Measurements from ENCODE around the gene CEACAM7. TPM values are rescaled to one million over a fixed set of nuclear protein-coding genes. Genes with fewer than 3 reads are reported as not detected.
"Not testable (repeated sequence)": the region's sequence is repeated elsewhere in the genome, so short reads cannot be mapped to it uniquely, and the experiment has no call there.

Gene CEACAM7
- total RNA-seq, 1 donor from 2014 or later = not detected

- H3K9me3 Mint-ChIP-seq; intact Hi-C loops (cut with micrococcal nuclease); H3K4me1 Mint-ChIP-seq; H3K27ac Mint-ChIP-seq; H3K4me3 Mint-ChIP-seq; H3K36me3 Mint-ChIP-seq (ENCODE audit: low read depth): not testable (repeated sequence)
- DNase-seq = peak; percentile 63
- H3K27me3 Mint-ChIP-seq = peaks cover 61% of the 10 kb centered on the region
Observed at GRCh38 chr19:41656756-41657155, 31.3 kb downstream of the CEACAM7 start.

DNA sequence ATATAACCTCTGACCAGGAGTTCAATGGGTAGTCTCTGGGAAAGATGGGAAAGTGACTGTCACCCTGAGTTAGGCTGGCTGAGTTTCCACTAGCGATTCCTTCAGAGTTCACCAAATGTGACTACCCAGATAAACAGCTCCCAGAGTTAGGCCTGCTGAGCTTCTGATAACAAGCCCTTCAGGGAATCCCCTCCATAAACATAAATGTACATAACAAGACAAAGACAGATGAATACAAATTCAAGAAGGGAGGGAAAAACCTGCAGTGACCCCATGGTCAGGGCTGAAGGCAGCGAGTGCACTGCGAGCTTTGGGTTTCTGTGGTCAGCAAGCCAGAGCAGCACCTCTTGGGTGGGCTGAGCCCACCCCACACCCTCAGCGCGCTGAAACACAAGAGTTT is 35.8 kb downstream of the CEACAM7 start:
- no peak for DNase-seq
- Mint-ChIP-seq H3K27ac (no peak overlapping the region), H3K36me3 (ENCODE audit: low read depth) (no peaks in the 10 kb centered on the region), H3K9me3 (no peaks in the 10 kb centered on the region), H3K27me3 (peaks cover 49% of the 10 kb centered on the region), H3K4me3 (no peak overlapping the region), H3K4me1 (peaks cover 2% of the 10 kb centered on the region)
- intact Hi-C loops (cut with micrococcal nuclease) = no loop called here

DNA sequence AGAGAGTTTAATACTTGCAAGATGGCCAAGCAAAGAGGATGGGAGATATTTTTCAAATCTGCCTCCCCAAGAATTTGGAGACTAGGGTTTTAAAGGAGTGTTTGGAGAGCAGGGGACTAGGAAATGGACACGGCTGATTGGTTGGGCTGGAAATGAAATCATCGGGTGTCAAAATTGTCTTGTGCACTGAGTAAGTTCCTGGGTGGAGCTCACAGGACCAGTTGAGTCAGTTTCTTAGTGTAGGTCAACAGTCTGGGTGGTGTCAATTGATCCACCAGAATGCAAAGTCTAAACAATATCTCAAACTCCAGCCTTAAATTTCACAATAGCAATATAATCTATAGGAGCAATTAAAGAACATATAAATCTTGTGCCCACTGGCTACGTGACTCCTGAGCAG is 38.2 kb downstream of the CEACAM7 start:
- no peaks in the 10 kb centered on the region for H3K4me1 Mint-ChIP-seq
- H3K27me3 Mint-ChIP-seq = peaks cover 41% of the 10 kb centered on the region
- no peaks in the 10 kb centered on the region for H3K36me3 Mint-ChIP-seq (ENCODE audit: low read depth)
- H3K9me3 Mint-ChIP-seq = no peaks in the 10 kb centered on the region
- no peak overlapping the region for H3K27ac Mint-ChIP-seq
- H3K4me3 Mint-ChIP-seq = no peak overlapping the region
- intact Hi-C loops (cut with micrococcal nuclease) = no loop called here
- no peak for DNase-seq

- intact Hi-C loops (cut with micrococcal nuclease) = no loop called here
- Mint-ChIP-seq H3K36me3 (ENCODE audit: low read depth) (no peaks in the 10 kb centered on the region), H3K9me3 (no peaks in the 10 kb centered on the region), H3K4me1 (no peaks in the 10 kb centered on the region), H3K27ac (no peak overlapping the region), H3K27me3 (peaks cover 27% of the 10 kb centered on the region), H3K4me3 (no peak overlapping the region)
- peak; percentile 79 for DNase-seq
Observed at GRCh38 chr19:41646589-41647204, 41.4 kb downstream of the CEACAM7 start.

GRCh38 chr19:41641879-41642485 is 46.1 kb downstream of the CEACAM7 start:
- H3K36me3 Mint-ChIP-seq (ENCODE audit: low read depth) = no peaks in the 10 kb centered on the region
- peak; percentile 90 for DNase-seq
- no peak overlapping the region for H3K27ac Mint-ChIP-seq
- H3K4me3 Mint-ChIP-seq = no peak overlapping the region
- peaks cover 5% of the 10 kb centered on the region for H3K27me3 Mint-ChIP-seq
- no peaks in the 10 kb centered on the region for H3K4me1 Mint-ChIP-seq
- intact Hi-C loops (cut with micrococcal nuclease) = loop anchor here (5.0 kb wide), 2 partner anchors 50 to 105 kb away; no protein-coding TSS in a partner anchor
- H3K9me3 Mint-ChIP-seq = no peaks in the 10 kb centered on the region

GRCh38 chr19:41638641-41639081 is 49.4 kb downstream of the CEACAM7 start:
- H3K9me3 Mint-ChIP-seq = no peaks in the 10 kb centered on the region
- H3K27ac Mint-ChIP-seq = no peak overlapping the region
- H3K36me3 Mint-ChIP-seq (ENCODE audit: low read depth) = no peaks in the 10 kb centered on the region
- H3K27me3 Mint-ChIP-seq = peaks cover 19% of the 10 kb centered on the region
- H3K4me1 Mint-ChIP-seq = no peaks in the 10 kb centered on the region
- DNase-seq = no peak
- intact Hi-C loops (cut with micrococcal nuclease) = no loop called here
- H3K4me3 Mint-ChIP-seq = no peak overlapping the region

- no peak for DNase-seq
- Mint-ChIP-seq H3K36me3 (ENCODE audit: low read depth) (no peaks in the 10 kb centered on the region), H3K9me3 (no peaks in the 10 kb centered on the region), H3K4me1 (no peaks in the 10 kb centered on the region), H3K4me3 (no peak overlapping the region), H3K27ac (no peak overlapping the region), H3K27me3 (peaks cover 20% of the 10 kb centered on the region)
- intact Hi-C loops (cut with micrococcal nuclease) = no loop called here
Observed at GRCh38 chr19:41637484-41637883, 50.6 kb downstream of the CEACAM7 start.

GRCh38 chr19:41627966-41628675 is 59.9 kb downstream of the CEACAM7 start:
- Mint-ChIP-seq H3K9me3 (peaks cover 9% of the 10 kb centered on the region), H3K4me1 (no peaks in the 10 kb centered on the region), H3K4me3 (no peak overlapping the region), H3K27me3 (peaks cover 11% of the 10 kb centered on the region), H3K36me3 (ENCODE audit: low read depth) (peaks cover 2% of the 10 kb centered on the region), H3K27ac (no peak overlapping the region)
- intact Hi-C loops (cut with micrococcal nuclease) = no loop called here
- DNase-seq = no peak

GRCh38 chr19:41626877-41627276 is 61.2 kb downstream of the CEACAM7 start, which contains the start of gene CEACAM4:
Gene CEACAM4 (minus strand): TSS chr19:41627074. CDS start chr19:41626963, 111 bp downstream.
- H3K4me1 Mint-ChIP-seq = no peaks in the 10 kb centered on the region
- DNase-seq = no peak
- H3K4me3 Mint-ChIP-seq = no peak within 1 kb of the TSS
- H3K27me3 Mint-ChIP-seq = peaks cover 11% of the 10 kb centered on the region
- peaks cover 9% of the 10 kb centered on the region for H3K9me3 Mint-ChIP-seq
- H3K36me3 Mint-ChIP-seq (ENCODE audit: low read depth) = peaks cover 2% of the 10 kb centered on the region
- intact Hi-C loops (cut with micrococcal nuclease) = no loop called here
- H3K27ac Mint-ChIP-seq = no peak within 1 kb of the TSS

GRCh38 chr19:41626278-41626677 is 61.8 kb downstream of the CEACAM7 start:
- Mint-ChIP-seq H3K4me3 (no peak overlapping the region), H3K9me3 (peaks cover 5% of the 10 kb centered on the region), H3K36me3 (ENCODE audit: low read depth) (peaks cover 2% of the 10 kb centered on the region), H3K4me1 (no peaks in the 10 kb centered on the region), H3K27me3 (peaks cover 11% of the 10 kb centered on the region), H3K27ac (no peak overlapping the region)
- no peak for DNase-seq
- intact Hi-C loops (cut with micrococcal nuclease) = no loop called here

DNA sequence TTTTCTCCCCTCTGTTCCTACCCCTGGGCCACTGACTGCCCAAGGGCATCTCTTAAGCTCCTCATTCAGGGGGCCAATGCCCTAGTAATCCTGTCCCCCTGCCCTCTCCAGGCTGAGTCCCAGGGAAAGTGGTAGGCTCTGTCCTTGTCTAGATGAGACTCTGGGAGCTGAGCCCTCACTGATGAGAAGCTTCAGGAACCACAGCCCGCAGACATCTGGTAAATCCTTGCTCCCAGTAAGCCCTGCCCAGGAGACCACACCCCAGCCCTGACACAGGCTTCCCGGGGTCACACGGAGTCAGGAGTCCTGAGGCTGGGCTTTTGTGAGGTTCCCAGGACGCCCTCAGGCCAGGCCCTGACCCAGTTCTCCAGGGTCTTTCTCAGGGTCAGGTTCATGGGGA is 63.1 kb downstream of the CEACAM7 start:
- no peak overlapping the region for H3K4me3 Mint-ChIP-seq
- DNase-seq = no peak
- no peak overlapping the region for H3K27ac Mint-ChIP-seq
- no peaks in the 10 kb centered on the region for H3K36me3 Mint-ChIP-seq (ENCODE audit: low read depth)
- H3K4me1 Mint-ChIP-seq = no peaks in the 10 kb centered on the region
- H3K9me3 Mint-ChIP-seq = peaks cover under 1% of the 10 kb centered on the region
- intact Hi-C loops (cut with micrococcal nuclease) = no loop called here
- peaks cover 11% of the 10 kb centered on the region for H3K27me3 Mint-ChIP-seq

DNA sequence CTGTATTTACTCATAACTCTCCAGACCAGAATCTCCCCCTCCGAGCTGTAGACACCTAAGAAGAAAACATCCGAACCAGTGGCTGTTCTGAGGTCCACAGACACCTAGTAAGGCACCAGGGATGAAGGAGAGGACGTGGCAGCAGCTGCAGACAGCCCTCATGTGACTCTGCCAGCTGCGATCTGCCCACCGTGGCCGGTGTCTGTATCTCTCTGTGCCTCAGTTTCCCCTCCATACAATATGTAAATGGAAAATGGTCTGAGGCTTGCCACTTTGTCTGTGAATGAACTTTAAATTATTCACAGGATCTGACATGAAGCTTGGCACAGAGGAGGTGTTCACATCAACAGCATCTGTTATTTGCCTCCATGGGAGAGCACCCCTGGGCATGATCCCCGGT is 63.6 kb downstream of the CEACAM7 start:
- Mint-ChIP-seq H3K27me3 (peaks cover 11% of the 10 kb centered on the region), H3K4me1 (no peaks in the 10 kb centered on the region), H3K27ac (no peak overlapping the region), H3K36me3 (ENCODE audit: low read depth) (no peaks in the 10 kb centered on the region), H3K4me3 (no peak overlapping the region), H3K9me3 (no peaks in the 10 kb centered on the region)
- DNase-seq = no peak
- intact Hi-C loops (cut with micrococcal nuclease) = no loop called here

DNA sequence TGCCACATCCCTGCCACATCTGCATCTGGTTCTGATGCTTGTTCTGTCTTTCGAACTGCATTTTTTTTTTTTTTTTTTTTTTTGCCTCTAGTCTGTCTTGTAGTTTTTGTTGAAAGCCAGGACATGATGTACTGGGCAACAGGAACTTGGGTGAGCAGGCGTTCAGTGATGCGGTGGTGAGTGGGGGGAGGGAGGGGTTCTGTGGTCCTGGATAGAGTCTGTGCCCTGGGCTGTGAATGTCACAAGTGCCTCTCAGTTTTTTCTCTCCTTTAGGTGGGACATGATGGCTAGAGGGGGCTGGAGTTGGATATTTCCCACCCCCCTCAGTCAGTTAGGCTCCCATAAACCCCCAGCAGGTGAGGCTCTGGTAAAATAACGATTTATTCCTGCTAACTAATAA is 64.7 kb downstream of the CEACAM7 start:
- no peak for DNase-seq
- H3K4me3 Mint-ChIP-seq = no peak overlapping the region
- no peak overlapping the region for H3K27ac Mint-ChIP-seq
- H3K9me3 Mint-ChIP-seq = no peaks in the 10 kb centered on the region
- no peaks in the 10 kb centered on the region for H3K36me3 Mint-ChIP-seq (ENCODE audit: low read depth)
- intact Hi-C loops (cut with micrococcal nuclease) = no loop called here
- H3K27me3 Mint-ChIP-seq = peaks cover 7% of the 10 kb centered on the region
- no peaks in the 10 kb centered on the region for H3K4me1 Mint-ChIP-seq

Measured in activated CD4-positive, alpha-beta T cell treated with anti-CD3 and anti-CD28 coated beads, Interleukin-2, amount 10 ng/mL, durations not matched to agents 24 days and 14 days (primary cell).